H1 (cell line): ENCODE data around the gene HMOX2. TPM values are rescaled to one million over a fixed set of nuclear protein-coding genes. Genes with fewer than 3 reads are reported as not detected.

Source experiments
- BACH1 ChIP-seq: IDR thresholded peaks from 2 replicates; pipeline ENCODE4 v1.6.1; 2012; ENCODE audit warnings: low read length, improper control_type of control experiment
- CEBPB ChIP-seq: IDR thresholded peaks from 2 replicates; pipeline ENCODE4 v1.6.1; 2012; ENCODE audit warnings: low read depth, low read length
- CHD1 ChIP-seq: IDR thresholded peaks from 2 replicates; pipeline ENCODE4 v1.6.1; 2012; ENCODE audit warnings: low read depth, low read length, improper control_type of control experiment
- CHD7 ChIP-seq: fragments of 300-600 bp; sonication (generic); IDR thresholded peaks from 2 replicates; pipeline ENCODE4 v1.7.1; 2012; ENCODE audit warnings: low read length, moderate library complexity, mild to moderate bottlenecking, inconsistent platforms; ENCODE audit not compliant: insufficient replicate concordance
- CTBP2 ChIP-seq: IDR thresholded peaks from 2 replicates; pipeline ENCODE4 v1.7.0; 2011; ENCODE audit warnings: borderline replicate concordance, mild to moderate bottlenecking, moderate library complexity, mixed read lengths, low read length; ENCODE audit not compliant: insufficient read depth, insufficient read length
- EP300 ChIP-seq, 2 experiments: IDR thresholded peaks; 1 replicate in 1 of 2; 2 replicates in 1 of 2; pipeline ENCODE4 v1.6.1; 2011 to 2012; ENCODE audit warnings: low read depth in 2 of 2, low read length in 2 of 2, mild to moderate bottlenecking in 2 of 2, borderline replicate concordance in 1 of 2, inconsistent platforms in 1 of 2, moderate library complexity in 1 of 2
- GTF2F1 ChIP-seq: IDR thresholded peaks from 2 replicates; pipeline ENCODE4 v1.6.1; 2012; ENCODE audit warnings: low read depth, low read length, improper control_type of control experiment, borderline replicate concordance
- JUN ChIP-seq: IDR thresholded peaks from 2 replicates; pipeline ENCODE4 v1.6.1; 2011; ENCODE audit warnings: low read depth, mild to moderate bottlenecking, improper control_type of control experiment, low read length
- TAF1 ChIP-seq: IDR thresholded peaks from 2 replicates; pipeline ENCODE4 v1.6.1; 2011; ENCODE audit warnings: mild to moderate bottlenecking, low read depth, low read length
- polyA plus RNA-seq, 7 experiments: library from polyadenylated mRNA; depleted of rRNA in 3 of 7; stranded (reverse) in 5 of 7; unstranded in 2 of 7; fragments of >200 nt in 5 of 7; fragments of 200-250 nt in 2 of 7; gene quantifications; 1 replicate in 5 of 7; 2 replicates in 1 of 7; 4 replicates in 1 of 7; pipeline versions ENCODE4 v1.2.1 to v1.2.3, GENCODE V29; 2011 to 2013; ENCODE audit warnings: missing spikeins in 2 of 7, mixed read lengths in 2 of 7
- total RNA-seq: library from RNA; stranded (reverse); fragmentation: NEBNext Ultra II Directional; extraction: Animal tissue kit (Norgen Biotek cat#: 25700); gene quantifications from 2 replicates; pipeline ENCODE4 v1.2.1, GENCODE V29; 2021

HMOX2 gene
- total and polyA plus RNA-seq, 2 of the 8 experiments (the other 6 are each of a cell fraction or from before 2014, with no cell fraction given), result 36.5 to 48.4 TPM

GRCh38 chr16:4475880-4476788, at the start of gene HMOX2 (continued):
- TF ChIP-seq CHD7 (no peak), CTBP2 (peak; percentile 56), JUN (no peak), GTF2F1 (peak; percentile 19; the same call in 1 of the 2 replicates), EP300 (IDR thresholded peaks at IDR 0.05; ENCODE audit: borderline replicate concordance in 1 of 2, low read depth in 2 of 2, low read length in 2 of 2) (0 out of 3 replicates have a peak, but pooled peaks of 1 of the 2 experiments have one; percentile 40), TAF1 (peak; percentile 85), BACH1 (0 out of 2 replicates have a peak, but pooled peaks have one; percentile 21), CEBPB (peak; percentile 21; the same call in 1 of the 2 replicates), CHD1 (no peak)
